NCI-H2171 treated with DMSO at 0.1 percent for 48 hours (cell line): ENCODE results near the gene VAV3.
"Not testable (repeated sequence)": the region's sequence is repeated elsewhere in the genome, so short reads cannot be mapped to it uniquely, and the experiment has no call there.

ENCODE experiments used
- DNase-seq: peaks from one replicate; lab custom pipeline; 2025; lab: John Stamatoyannopoulos, UW

VAV3 gene

GRCh38 chr1:107681001-107681479, 283.9 kb downstream of the VAV3 start:
- no peak for DNase-seq

- DNase-seq = no peak
These were observed 284.4 kb downstream of the VAV3 start for GRCh38 chr1:107680579-107680985.

- DNase-seq = no peak
These were observed 285.5 kb downstream of the VAV3 start for GRCh38 chr1:107679411-107679953.

GRCh38 chr1:107678993-107679392, 286.0 kb downstream of the VAV3 start:
- no peak for DNase-seq

DNA sequence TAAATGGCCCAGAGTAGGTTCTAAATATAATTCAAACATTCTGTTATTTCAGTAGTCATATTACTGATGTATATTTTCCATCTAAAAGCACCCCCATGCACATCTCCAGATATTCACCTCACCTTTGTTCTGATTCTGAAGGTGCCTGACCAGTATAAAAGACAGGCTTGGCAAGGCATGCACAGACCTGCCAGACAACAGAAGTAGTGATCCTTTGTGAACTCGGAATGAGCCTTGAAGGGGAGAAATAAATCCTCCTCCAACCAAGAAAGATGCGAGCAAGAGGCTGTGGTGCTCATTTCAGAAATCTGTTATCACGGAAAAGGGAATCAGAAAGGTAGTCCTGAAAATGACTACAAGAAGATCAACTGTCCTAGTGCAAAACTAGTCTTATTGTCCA, 287.3 kb downstream of the VAV3 start:
- DNase-seq = no peak

GRCh38 chr1:107674486-107674885, 290.5 kb downstream of the VAV3 start:
- DNase-seq = no peak

DNA sequence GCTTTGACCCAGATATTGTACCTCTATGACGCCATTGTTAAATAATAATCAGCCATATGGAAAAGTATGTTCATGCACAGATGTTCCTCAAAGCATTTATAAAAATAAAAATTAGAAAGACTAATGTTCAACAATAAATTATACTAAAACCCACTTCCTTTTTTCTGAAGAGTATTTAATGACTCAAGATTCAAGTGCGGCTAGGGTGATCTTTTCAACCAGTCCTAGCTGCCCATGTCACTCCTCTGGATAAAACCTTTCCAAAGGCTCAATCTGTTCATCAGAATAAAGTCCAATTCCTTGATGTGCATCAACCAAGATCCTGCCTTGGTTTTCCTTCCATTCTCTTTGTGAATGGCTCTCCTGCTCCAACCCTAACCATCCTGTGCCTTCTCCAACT, 292.0 kb downstream of the VAV3 start:
- DNase-seq = no peak

GRCh38 chr1:107670397-107671040, 294.5 kb downstream of the VAV3 start:
- no peak for DNase-seq

DNA sequence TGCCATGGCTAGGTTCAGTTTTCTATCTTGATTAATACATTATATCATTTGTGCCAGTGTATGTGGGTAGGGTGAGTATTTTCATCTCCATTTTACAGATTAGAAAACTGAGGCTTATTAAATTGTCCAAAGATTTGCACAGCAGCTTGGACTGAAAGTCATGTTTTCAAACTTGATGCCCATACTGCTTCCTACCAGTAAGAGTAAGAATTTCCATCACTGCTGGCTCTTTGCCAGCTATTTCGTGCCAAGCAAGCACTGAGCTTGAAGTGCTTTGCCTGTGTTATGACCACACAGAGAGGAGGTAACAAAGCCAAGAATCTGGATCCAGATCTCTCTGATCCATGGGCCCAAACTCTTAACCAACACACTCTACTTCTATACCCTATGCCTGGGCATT, 295.0 kb downstream of the VAV3 start:
- DNase-seq = peak; percentile 58

GRCh38 chr1:107668762-107669161, 296.2 kb downstream of the VAV3 start:
- peak; percentile 18 for DNase-seq

- no peak for DNase-seq
These were observed 298.5 kb downstream of the VAV3 start for GRCh38 chr1:107666493-107666892.

GRCh38 chr1:107664982-107665925, 299.7 kb downstream of the VAV3 start:
- DNase-seq = no peak

DNA sequence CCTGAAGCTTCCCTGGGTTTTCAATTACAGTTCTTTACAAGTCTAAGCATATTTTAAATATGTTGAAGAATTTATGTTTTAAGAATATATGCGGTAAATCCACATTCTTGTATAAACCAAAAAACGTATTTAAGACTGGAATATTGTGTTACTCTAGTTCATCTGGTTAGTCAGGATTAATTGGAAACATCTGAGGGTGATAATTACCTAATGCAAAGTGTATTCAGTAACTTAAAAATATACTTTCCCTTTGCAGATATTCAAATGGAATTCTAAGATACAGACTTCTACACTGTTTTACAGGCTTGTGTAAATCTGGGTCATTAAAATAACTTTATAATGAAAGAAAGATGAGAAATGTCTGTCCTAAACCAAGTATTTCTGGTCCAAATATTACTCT, 302.0 kb downstream of the VAV3 start:
- no peak for DNase-seq

- no peak for DNase-seq
These were observed 303.8 kb downstream of the VAV3 start for GRCh38 chr1:107661158-107661557.

- DNase-seq = no peak
These were observed 305.0 kb downstream of the VAV3 start for GRCh38 chr1:107659961-107660360.

- no peak for DNase-seq
These were observed 307.6 kb downstream of the VAV3 start for GRCh38 chr1:107657356-107657755.

- DNase-seq = no peak
These were observed 311.2 kb downstream of the VAV3 start for GRCh38 chr1:107653765-107654164.

DNA sequence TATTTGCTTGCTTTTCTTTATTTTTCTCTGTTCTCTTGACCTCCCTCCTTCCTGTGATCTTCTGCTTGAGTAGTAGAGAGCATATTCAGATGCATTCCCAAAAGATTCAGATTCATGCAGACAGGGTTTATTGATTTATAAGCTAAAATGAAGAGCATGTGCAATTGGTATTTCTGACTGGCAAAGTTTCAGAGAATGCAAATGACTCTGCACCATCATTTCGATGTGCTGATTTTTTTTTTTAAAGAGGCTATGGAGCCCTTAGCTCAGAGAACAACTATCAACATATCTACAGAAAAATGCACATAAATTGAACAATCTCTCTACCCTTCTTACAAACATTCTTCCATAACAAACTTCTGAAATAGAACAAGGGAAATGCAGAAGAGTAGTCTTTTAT, 312.0 kb downstream of the VAV3 start:
- DNase-seq = no peak

DNA sequence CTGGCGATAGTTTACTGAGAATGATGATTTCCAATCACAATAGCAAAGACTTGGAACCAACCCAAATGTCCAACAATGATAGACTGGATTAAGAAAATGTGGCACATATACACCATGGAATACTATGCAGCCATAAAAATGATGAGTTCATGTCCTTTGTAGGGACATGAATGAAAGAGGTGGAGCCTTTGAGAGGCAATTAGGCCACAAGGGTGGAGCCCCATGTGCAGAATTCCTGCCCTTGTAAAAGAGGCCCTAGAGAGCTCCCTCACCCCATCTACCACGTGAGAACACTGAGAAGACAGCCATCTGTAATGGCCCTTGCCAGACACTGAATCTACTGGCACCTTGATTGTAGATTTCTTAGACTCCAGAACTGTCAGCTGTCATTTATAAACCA, 314.2 kb downstream of the VAV3 start:
- DNase-seq = not testable (repeated sequence)

- DNase-seq = no peak
These were observed 316.0 kb downstream of the VAV3 start for GRCh38 chr1:107649023-107649422.

DNA sequence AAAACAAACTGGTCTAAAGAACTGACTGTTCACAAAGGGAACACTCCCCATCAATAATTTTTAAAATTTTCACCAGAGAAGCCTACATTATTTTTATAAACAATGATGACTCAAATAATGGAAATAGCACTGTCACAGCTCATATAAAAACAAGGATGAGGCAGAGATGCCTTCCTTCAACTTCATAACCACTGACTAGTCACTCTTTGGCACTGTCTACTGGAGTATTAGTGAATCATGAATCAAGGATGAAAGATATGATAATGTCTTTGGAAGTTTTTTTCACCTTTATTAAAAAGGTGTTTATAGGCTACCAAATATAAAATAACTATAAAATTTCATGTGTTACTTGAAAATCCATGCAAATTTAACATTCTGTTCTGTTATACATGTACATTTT, 316.9 kb downstream of the VAV3 start:
- no peak for DNase-seq

GRCh38 chr1:107647012-107647411, 318.0 kb downstream of the VAV3 start:
- no peak for DNase-seq

DNA sequence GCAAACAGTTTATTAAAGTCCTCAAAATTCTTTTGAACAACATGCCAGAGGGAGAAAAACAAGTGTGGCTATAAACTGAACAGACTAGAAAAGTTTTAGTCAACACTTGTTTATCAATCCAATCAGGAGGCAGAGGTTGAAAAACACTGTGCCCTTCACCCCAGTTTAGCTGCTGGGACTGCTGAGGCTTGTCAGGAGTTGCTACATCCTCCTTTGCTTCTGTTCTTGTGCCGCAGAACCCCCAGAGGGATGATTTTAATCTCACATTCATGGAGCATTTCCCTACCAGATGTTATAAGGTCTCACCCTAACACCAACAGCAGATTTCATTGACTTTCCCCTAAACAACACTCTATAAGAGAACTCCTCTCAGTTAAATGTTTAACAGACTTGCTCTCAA, 321.2 kb downstream of the VAV3 start:
- DNase-seq = no peak
